CD4-positive, alpha-beta T cell treated with Interferon alpha-2 for 1 hour (primary cell): Measurements from ENCODE around the gene CCR5AS.
"Not testable (repeated sequence)": the region's sequence is repeated elsewhere in the genome, so short reads cannot be mapped to it uniquely, and the experiment has no call there.

Experiments used
- DNase-seq, 2 donors: peaks; one replicate each; pipeline ENCODE4 v3.0.0-alpha.2; 2020 to 2022

Gene CCR5AS

DNA sequence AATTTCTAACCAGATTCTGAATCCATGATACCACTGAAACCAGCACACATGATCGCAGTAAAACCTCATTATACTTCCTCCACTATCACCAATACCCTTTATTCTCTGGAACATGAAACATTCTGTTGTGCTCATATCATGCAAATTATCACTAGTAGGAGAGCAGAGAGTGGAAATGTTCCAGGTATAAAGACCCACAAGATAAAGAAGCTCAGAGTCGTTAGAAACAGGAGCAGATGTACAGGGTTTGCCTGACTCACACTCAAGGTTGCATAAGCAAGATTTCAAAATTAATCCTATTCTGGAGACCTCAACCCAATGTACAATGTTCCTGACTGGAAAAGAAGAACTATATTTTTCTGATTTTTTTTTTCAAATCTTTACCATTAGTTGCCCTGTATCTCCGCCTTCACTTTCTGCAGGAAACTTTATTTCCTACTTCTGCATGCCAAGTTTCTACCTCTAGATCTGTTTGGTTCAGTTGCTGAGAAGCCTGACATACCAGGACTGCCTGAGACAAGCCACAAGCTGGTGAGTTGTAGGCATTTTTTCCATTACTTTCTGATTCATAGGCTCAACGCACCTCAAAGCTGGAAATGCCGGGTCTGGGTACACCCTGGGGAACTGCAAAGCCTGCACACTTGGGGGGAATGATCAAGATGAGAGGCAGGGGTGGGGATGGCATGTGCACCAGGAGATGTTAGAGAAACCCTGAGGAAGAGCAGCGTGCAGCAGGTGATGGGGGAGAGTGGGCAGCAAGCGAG, 53.0 kb downstream of the CCR5AS start, which contains the start of gene CCR2:
TSS of gene CCR2 (plus strand) at position 465 of the 764 bp plus-strand sequence. CDS start 3,417 bp downstream, outside the sequence.
- DNase-seq: no peak

DNA sequence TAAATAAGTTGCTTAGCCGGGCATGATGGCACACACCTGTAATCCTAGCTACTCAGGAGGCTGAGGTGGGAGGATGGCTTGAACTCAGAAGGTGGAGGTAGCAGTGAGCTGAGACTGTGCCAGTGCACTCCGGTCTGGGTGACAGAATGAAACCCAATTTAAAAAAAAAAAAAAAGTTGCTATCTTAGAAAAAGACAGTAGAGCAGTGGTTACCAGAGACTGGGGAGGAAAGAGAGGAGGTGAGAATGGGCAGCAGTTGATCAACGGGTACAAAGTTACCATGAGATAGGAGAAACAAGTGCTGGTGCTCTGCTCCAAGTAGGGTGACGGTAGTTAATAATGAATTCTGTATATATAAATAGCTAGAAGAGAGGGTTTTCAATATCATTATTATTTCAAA, 53.8 kb downstream of the CCR5AS start:
- DNase-seq: no peak

DNA sequence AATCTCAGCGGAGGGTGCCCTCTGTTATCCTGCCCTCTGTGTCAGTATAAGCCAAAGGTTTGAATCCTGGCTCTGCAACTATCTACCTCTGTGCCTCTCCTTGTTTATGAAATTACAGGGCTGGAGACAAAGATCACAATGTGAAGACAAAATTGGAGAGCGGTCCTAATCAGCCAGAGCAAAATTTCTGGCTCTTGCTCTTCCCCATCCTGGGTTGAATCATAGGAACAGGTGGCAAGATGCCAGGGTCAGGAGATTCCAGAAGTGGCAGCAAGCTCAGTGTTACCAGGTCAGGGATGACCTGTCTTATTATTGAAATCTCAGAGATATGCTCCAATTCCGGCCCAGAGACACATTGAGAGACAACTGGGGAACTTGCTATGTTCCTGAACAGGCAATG, 55.2 kb downstream of the CCR5AS start:
- no peak for DNase-seq

DNA sequence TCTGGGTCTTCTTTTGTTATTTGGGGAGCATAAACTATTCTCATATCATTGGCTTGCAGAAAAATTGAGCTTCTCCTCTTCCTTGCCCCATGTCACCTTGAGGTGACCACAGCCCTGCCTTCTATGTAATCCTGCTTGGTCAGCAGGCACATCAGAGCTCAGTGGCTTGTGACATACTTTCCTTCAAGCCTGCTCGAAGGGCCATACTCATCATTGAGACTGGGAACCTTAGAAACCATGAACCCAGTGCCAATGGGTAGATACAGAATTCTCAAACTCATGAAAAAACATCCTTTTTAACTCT, 56.7 kb downstream of the CCR5AS start:
- DNase-seq: no peak

DNA sequence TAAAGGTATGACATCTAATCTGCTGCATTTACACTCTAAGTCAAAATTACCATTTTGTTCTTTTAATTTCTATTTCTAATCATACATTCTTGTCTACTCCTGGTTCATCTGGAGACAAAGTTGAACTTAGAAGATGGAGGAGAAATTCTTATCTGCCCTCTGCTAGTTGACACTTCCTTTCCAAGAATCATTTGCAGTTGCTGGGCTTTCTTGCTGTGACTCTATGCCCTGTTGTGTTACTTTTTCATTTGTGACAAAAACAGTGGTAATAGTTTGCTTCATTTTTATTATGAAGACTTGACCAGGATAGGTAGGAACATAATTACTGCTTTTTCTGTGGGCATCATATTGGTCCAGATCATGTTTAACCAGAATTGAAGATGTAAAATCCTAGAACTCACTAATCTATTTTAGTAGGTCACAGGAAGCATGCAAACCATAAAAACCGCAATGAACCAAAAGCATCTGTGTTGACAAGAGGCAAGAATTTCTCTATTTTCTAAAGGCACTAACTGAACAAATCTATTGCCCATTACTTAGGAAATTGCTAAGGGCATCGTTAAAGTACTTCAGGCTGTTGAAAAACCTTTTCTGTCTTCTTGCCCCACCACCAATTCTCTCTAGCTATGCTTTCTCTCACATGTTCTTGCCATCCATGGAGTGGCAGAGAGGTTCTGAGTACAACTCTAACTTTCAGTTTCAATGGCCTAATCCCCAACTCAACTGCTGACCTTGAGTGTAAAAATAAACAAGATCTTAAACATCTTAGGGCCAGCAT, 57.2 kb downstream of the CCR5AS start:
- DNase-seq: peak in 1 of 2 donors; percentile 47

DNA sequence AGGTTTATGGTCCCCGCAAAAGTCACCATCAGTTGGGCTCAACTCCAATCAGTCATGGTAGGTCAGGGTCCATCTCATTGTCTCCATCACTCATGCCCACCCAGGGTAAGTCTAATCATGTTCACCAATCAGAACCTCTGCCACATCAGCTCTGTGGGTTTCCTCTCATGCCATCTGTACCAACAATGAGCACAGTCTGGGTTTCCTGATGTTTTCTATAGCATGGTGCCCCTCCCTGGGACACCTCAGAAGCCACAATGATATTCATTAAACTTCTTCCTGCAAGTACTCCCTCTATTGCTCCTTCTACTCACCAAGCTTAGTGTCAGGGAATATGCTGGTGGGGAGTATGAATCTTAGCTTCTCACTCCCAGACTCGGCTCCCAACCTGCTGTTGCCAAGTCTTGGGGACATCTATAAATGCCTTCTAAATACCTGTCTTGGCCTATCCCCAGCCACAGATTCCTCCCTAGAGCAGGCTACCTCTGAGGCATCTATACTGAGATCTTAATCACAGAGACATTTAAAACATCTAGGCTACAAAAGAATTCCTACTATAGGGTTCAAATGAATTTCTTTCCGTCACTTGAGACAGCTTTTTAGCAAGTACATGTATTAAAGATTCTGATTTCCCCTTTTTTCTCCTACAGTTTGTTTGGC, 57.9 kb downstream of the CCR5AS start:
- DNase-seq: peak in 1 of 2 donors; percentile 36

DNA sequence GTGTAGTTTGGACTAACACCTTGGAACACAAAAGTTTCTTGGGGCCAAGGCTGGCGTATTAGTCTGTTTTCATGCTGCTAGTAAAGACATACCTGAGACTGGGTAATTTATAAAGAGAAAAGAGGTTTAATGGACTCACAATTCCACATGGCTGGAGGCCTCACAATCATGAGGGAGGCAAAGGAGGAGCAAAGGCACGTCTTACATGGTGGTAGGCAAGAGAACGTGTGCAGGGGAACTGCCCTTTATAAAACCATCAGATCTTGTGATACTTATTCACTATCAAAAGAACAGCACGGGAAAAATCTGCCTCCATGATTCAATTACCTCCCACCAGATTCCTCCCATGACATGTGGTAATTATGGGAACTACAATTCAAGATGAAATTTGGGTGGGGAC, 62.4 kb downstream of the CCR5AS start:
- no peak for DNase-seq

DNA sequence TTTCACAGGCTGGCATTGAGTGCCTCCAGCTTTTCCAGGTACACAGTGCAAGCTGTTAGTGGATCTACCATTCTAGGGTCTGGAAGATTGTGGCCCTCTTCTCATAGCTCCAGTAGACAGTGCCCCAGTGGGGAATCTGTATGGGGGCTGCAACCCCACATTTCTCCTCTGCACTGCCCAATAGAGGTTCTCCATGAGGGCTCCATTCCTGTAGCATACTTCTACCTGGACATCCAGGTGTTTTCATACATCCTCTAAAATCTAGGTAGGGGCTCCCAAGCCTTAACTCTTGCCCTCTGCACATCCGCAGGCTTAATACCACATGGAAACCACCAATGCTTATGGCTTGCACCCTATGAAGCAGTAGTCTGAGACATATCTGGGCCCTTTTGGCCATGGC, 68.0 kb downstream of the CCR5AS start:
- DNase-seq: no peak

DNA sequence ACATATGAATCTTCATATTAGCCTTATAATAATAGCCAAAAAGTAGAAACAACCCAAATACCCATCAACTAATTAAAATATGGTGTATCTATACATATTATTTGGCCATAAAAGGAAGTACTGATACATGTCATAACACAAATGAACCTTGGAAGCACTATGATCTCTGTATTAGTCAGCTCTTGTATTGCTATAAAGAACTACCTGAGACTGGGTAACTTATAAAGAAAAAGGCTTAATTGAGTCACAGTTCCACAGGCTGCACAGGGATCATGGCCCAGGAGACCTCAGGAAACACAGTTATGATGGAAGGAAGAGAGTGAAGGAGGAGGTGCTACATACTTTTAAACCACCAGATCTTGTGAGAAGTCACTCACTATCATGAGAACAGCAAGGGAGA, 69.0 kb downstream of the CCR5AS start:
- no peak for DNase-seq

DNA sequence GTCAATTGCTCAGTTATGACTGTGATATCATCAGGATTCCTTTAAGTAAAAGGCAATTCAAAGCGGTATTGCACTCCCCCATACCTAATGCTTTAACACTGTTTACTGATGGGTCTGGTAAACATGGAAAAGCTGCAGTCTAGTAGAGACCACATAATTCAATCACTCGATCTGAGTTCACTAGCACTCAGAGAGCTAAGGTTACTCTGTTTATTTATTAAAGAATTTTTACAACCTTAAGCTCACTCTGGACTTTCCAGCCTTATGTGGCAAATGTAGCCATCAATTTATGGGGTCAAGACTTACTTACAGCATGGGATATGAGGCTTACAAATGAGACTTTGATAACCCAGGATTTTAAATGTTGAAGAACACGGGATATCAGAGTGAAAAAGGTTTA, 71.3 kb downstream of the CCR5AS start:
- no peak for DNase-seq

DNA sequence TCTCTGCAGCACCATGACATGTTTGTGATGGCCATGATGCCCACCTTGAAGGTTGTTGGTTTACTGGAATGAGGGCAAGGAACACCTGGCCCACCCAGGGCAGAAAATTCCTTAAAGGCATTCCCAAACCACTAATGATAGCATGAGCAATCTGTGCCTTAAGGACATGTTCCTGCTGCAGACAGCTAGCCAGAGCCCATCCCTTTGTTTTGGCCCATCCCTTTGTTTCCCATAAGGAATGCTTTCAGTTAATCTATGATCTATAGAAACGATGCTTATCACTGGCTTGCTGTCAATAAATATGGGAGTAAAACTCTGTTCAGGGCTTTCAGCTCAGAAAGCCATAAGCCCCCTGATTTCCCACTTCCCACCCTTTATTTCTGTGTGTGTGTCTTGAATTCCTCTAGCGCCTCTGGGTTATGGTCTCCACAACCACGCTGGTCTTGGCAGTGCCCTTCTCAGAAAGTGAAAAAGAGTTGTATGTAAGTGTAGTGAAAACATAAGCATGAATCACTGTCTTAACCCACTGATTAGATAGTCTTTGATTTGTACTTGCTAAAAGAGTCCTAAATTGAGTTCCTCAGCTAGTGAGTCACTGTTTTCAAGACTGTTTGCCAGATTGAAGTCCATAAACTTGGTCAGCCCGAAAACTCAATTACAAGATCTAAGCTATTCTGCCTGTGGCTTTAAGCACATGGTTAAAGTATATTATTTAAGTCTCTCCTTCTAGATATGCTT, 72.0 kb downstream of the CCR5AS start:
- DNase-seq: no peak

DNA sequence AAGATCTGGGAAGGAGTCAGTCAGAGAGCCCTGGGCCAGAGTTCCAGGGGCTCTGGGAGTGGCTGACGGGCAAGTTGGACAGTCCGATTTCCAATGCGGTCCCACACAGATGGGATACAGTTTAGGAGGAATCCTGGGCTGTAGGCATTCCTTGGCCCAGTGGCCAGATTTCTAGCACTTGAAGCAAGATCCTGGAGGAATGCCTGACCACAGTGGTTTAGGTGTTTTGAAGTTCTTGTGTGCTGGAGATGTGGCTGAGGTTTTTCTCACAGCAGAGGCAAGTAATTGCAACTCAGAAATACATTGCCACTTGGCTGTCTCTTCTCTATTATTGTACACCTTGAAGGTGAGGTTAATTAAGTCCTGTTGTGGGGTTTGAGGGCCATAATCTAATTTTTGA, 76.2 kb downstream of the CCR5AS start:
- DNase-seq: not testable (repeated sequence)

DNA sequence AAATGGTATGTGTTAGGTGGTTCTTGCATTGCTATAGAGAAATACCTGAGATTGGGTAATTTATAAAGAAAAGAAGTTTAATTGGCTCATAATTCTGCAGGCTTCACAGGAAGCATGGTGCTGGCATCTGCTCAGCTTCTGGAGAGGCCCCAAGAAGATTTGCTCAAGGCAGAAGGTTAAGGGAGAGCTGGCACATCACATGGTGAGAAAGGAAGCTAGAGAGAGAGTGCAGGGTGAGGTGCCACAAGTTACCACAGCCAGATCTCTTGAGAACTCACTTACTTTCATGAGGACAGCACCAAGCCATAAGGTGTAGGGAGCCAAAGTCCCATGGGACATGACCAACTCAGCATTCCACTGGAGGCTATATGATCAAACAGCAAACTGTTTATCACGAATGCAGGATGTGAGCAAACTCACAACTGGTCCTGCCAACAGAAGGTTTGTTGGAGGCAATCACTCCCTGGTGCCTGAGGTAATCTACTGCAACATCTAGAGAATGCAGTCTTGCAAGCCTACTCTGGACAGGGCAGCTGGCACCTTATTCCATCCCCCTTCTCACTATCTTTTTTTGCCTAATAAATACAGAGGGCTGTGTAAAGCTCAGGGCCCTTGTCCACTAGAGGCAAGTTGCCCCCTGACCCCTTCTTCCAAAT, 81.1 kb downstream of the CCR5AS start:
- no peak for DNase-seq

DNA sequence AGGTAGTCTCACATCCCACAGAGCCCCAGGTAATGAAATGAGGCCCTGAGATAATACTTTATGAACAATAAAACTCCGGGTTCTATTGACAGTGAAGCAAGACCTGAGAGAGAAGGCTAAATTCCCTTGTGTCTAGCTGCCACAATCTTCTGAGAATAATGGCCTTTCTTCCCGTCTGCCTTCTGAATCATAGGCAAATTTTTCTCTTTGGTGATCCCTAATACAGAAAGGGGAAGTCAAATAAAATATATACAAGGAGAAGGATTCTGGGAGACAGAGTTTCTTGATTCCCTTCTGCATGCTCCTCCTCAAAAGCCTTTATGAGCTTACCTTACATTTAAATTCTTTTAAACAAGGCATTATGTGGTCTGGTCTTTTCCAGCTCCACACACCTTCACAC, 82.8 kb downstream of the CCR5AS start:
- no peak for DNase-seq

DNA sequence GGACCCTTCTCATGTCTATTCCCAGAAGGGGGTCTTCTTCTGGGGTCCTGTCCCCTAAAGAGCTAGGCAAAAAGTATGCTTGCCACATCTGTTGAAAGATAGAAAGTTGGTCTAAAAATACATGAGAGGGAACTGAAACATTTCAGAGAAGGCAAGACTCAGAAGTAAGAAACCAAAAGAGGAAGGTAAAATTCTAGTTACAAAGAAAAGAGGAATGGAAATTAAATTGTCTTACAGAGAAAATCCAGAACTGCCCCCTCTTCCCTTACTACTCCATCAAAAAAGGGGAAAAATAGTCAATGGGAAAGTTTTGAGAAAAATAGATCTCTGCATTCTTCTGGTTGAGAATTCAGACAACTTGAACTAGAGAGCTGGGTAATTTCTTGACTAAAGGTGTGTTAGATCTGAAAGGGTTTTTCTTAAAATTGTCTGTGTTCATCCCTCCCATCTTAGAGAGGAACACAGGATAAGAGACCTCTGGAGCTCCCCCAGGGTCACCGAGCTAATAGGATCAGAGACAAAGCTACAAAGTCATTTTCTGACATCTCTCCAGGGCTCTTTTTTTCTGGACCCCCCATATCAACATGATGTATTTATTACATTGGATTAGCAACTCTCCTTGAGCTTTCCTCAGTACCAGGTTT, 85.3 kb downstream of the CCR5AS start:
- no peak for DNase-seq

DNA sequence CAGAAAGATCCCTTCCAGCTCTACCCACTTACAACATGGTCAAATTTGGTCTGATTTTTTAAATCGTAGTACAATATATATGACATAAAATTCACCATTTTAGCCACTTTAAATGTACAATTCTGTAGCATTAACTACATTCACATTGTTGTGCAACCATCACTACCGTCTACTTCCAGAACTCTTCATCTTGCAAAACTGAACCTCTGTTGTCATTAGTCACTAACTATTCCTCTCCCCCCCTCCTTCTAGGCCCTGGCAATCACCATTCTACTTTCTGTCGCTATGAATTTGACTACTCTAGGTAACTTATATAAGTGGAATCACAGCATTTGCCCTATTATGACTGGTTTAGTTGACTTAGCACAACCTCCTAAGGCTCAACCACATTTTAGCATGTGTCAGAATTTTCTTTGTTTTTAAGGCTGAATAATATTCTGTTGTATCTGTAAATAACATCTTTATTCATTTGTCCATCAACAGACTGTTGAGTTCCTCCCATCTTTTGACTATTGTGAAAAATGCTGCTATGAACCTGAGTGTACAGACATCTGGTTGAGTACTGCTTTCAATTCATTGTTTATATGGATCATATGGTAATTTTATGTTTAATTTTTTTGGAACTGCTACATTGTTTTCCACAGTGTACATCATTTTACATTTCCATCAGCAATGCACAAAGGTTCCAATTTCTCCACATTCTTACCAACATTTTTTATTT, 88.5 kb downstream of the CCR5AS start:
- no peak for DNase-seq

DNA sequence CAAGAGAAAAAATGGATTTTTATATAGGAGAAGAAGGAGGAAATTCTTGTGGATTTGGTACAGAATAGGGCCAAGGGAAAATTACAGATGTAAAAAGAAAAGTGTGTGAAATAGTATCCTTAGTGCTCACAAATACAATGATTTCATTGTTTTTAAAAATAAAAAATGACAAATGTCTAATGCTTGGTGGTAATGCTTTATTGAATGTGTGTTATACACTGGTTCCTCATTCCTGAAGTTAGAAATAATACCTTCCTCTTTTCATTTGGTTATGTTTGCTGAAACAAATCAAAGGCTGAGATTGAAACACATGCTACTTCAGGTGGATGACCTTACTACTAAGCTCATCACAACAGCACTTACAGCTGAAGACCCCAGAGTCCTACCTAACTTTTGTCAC, 90.7 kb downstream of the CCR5AS start:
- DNase-seq: no peak

DNA sequence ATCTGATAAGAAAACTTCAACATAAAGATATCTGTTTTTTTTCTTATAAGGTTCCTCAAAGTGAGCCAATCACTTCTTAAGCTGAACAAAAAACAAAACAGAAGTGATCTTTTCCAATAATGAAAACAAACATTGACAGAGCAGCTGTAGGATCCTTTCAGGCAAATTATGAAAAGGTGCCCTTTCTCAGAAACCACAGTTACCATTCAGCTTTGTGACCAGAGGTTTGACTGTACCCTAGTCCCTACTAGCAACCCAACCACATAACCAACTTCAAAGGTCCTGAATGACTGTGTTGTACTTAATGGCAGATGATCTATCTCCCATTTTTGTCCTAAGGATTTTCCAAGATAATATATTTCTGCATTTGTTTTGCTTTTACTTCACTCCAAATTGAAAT, 92.3 kb downstream of the CCR5AS start:
- DNase-seq: peak in 1 of 2 donors; percentile 26
